Activated CD4-positive, alpha-beta T cell treated with anti-CD3 and anti-CD28 coated beads for 36 hours (primary cell): ENCODE results near the gene DEPDC5. TPM values are rescaled to one million over a fixed set of nuclear protein-coding genes. Genes with fewer than 3 reads are reported as not detected.
"Not testable (repeated sequence)": the region's sequence is repeated elsewhere in the genome, so short reads cannot be mapped to it uniquely, and the experiment has no call there.

Source experiments
- ATAC-seq: fragments of 200-7000 bp; cut with Tn5 transposase; one replicate; pipeline ENCODE4 v1.10.0; 2021; ENCODE audit warnings: mild to moderate bottlenecking, moderate library complexity
- CTCF ChIA-PET: fragments of 350-600 bp; sonication (Branson Sonifier 250); formaldehyde crosslinking; loops from one replicate; lab custom pipeline; 2021; ENCODE audit warnings: antibody characterized with exemption; lab: Charles Lee
- POLR2A ChIA-PET: fragments of 350-600 bp; sonication (Branson Sonifier 250); formaldehyde crosslinking; loops from one replicate; lab custom pipeline; 2021; ENCODE audit warnings: antibody characterized with exemption, inconsistent platforms; lab: Charles Lee
- DNase-seq: peaks from one replicate; pipeline ENCODE4 v3.0.0-alpha.2; 2020
- H3K27ac Mint-ChIP-seq: one replicate; pipeline ENCODE4 v1.8.0; 2021; ENCODE audit warnings: mixed read lengths
- H3K27me3 Mint-ChIP-seq: one replicate; pipeline ENCODE4 v1.8.0; 2021; ENCODE audit warnings: mixed read lengths
- H3K36me3 Mint-ChIP-seq: one replicate; pipeline ENCODE4 v1.8.0; 2021; ENCODE audit warnings: low read depth, mixed read lengths
- H3K4me1 Mint-ChIP-seq: one replicate; pipeline ENCODE4 v1.8.0; 2021; ENCODE audit warnings: mixed read lengths
- H3K4me3 Mint-ChIP-seq: one replicate; pipeline ENCODE4 v1.8.0; 2021; ENCODE audit warnings: mild to moderate bottlenecking, moderate library complexity, mixed read lengths
- H3K9me3 Mint-ChIP-seq: one replicate; pipeline ENCODE4 v1.8.0; 2021; ENCODE audit warnings: low read depth, mixed read lengths
- intact Hi-C, 2 experiments: fragments of 100-400 bp; cut with DNase I in 1 of 2; cut with micrococcal nuclease in 1 of 2; formaldehyde crosslinking; loops; one replicate each; pipeline versions ENCODE4 v1.14.2 to v1.15.1; 2022 to 2024; cut with DNase I, micrococcal nuclease
- total RNA-seq, 2 experiments: library from RNA; stranded (reverse); gene quantifications; one replicate each; pipeline ENCODE4 v1.2.3, GENCODE V29; 2021

Gene DEPDC5
- total RNA-seq, 2 experiments from 2014 or later: 35.3 to 47.1 TPM

DNA sequence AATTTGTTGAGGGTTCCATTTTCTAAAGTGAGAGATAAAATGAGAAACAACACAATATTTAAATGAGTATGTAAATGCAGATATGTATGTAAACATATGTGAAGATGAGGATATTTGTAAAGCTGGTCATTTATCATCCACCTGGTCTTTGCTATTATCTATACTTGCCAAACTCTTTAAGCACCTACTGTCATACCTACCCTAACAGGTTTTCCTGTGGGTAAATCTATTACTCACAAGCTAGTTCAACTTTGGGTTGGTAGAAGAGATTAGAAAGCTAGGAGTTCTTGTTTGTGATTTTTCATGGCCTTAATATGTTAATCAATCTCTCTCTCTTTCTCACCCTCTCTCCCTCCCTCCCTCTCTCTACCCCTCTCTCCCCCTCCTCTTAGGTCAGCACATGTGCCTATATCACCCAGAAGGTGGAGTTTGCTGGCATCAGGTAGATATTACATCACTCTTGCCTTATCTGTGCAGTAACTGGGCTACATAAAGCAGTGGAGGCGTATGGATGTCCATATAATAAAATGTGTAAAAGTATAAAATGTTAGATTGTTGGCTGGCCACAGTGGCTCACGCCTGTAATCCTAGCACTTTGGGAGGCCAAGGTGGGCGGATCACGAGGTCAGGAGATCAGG lies 14.7 kb downstream of the DEPDC5 start:
- H3K36me3 Mint-ChIP-seq: peaks cover 46% of the 10 kb centered on the region
- H3K9me3 Mint-ChIP-seq: no peaks in the 10 kb centered on the region
- ATAC-seq (peak; percentile 77), DNase-seq (no peak)
- POLR2A ChIA-PET: no interaction called here
- H3K27me3 Mint-ChIP-seq: no peaks in the 10 kb centered on the region
- peaks cover 15% of the 10 kb centered on the region for H3K4me1 Mint-ChIP-seq
- CTCF ChIA-PET: no interaction called here
- no peak overlapping the region for H3K27ac Mint-ChIP-seq
- H3K4me3 Mint-ChIP-seq: no peak overlapping the region
- intact Hi-C loops: no loop called here

DNA sequence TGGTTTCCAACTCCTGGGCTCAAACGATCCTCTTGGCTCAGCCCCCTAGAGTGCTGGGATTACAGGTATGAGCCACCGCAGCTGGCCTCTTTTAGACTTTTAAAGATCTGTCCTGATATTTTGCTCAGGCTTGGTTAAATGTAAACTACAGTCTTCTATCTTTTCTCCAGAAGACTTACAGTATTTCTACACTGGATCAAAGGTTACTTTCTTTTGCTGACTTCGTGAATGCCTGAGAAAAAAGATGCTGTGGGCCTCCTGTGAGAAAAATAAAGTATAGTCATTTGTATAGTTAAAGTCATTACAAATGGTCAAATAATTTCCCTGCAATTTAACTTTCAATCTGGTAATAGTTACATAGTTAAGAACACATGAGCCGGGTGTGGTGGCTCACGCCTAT lies 19.6 kb downstream of the DEPDC5 start:
- Mint-ChIP-seq H3K36me3 (peaks cover 29% of the 10 kb centered on the region), H3K9me3 (no peaks in the 10 kb centered on the region), H3K4me3 (no peak overlapping the region), H3K27ac (no peak overlapping the region), H3K4me1 (peaks cover 12% of the 10 kb centered on the region), H3K27me3 (no peaks in the 10 kb centered on the region)
- ChIA-PET CTCF (no interaction called here), POLR2A (no interaction called here)
- ATAC-seq (no peak), DNase-seq (no peak)
- intact Hi-C loops: no loop called here

DNA sequence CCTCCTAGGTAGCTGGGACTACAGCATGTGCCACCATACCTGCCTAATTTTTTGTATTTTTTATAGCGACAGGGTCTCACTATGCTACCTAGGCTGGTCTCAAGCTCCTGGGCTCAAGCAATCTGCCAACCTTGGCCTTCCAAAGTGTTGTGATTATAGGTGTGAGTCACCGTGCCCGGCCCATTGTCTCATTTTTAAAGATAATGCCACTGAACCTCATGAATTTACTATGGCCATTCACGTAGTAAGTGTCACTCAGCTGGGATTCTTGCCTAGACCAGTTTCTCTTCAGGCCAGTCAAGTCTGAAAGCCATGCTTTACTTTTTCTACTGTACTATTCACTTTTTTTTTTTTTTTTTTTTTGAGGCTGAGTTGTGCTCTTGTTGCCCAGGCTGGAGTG lies 22.4 kb downstream of the DEPDC5 start:
- DNase-seq (no peak), ATAC-seq (no peak)
- no peaks in the 10 kb centered on the region for H3K27me3 Mint-ChIP-seq
- CTCF ChIA-PET: interaction anchor here (0.5 to 0.7 kb wide), 2 partner anchors 18 to 108 kb away, joined by 3 read pairs; no protein-coding TSS in a partner anchor
- H3K27ac Mint-ChIP-seq: no peak overlapping the region
- no peaks in the 10 kb centered on the region for H3K9me3 Mint-ChIP-seq
- intact Hi-C loops: no loop called here
- no peak overlapping the region for H3K4me3 Mint-ChIP-seq
- peaks cover 33% of the 10 kb centered on the region for H3K36me3 Mint-ChIP-seq
- no peaks in the 10 kb centered on the region for H3K4me1 Mint-ChIP-seq
- POLR2A ChIA-PET: interaction anchor here (0.6 kb wide), 1 partner anchor 46 kb away, joined by 3 read pairs; no protein-coding TSS in a partner anchor

DNA sequence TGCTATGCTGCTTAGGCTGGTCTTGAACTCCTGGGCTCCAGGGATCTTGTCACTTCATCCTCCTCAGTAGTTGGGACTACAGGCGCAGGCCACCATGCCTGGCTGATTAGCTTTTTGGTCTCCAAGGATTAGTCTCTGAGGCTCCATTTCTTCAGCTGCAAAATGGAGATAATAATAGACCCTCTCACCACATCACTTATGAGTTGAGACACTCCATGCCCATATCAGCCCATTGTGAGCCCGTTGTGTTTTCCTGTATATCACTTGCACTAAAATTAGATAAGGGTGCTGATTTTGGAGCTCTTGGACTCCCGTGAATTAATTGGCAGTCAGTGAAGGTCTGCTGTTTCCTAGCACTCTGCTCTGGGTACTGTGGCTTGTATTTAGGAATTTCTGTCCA lies 36.0 kb downstream of the DEPDC5 start:
- ATAC-seq (no peak), DNase-seq (no peak)
- no peaks in the 10 kb centered on the region for H3K27me3 Mint-ChIP-seq
- intact Hi-C loops: no loop called here
- ChIA-PET CTCF (no interaction called here), POLR2A (no interaction called here)
- no peak overlapping the region for H3K4me3 Mint-ChIP-seq
- H3K36me3 Mint-ChIP-seq: peaks cover 15% of the 10 kb centered on the region
- H3K4me1 Mint-ChIP-seq: peaks cover 5% of the 10 kb centered on the region
- H3K27ac Mint-ChIP-seq: no peak overlapping the region
- no peaks in the 10 kb centered on the region for H3K9me3 Mint-ChIP-seq

DNA sequence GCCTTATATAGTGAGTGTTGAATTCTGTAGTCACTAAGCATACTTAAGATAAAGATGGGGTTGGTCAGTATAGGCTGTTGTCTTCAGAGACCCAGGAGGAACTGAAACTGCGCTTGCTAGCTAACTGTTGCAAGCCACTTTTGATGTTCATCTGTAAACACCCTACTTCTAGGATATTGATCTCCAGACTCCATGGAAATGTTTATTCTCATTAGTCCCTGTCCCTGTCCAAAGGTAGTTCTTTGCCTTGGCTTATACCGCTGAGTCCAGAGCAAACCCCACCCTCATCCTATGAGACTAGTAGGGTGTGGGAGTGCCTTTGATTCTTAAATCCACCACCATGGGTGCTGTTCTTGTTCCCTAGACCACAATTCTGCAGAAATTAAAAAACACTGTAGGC lies 36.4 kb downstream of the DEPDC5 start:
- no peak for DNase-seq
- no peaks in the 10 kb centered on the region for H3K27me3 Mint-ChIP-seq
- H3K4me3 Mint-ChIP-seq: no peak overlapping the region
- H3K4me1 Mint-ChIP-seq: peaks cover 5% of the 10 kb centered on the region
- CTCF ChIA-PET: no interaction called here
- H3K36me3 Mint-ChIP-seq: peaks cover 11% of the 10 kb centered on the region
- no peaks in the 10 kb centered on the region for H3K9me3 Mint-ChIP-seq
- intact Hi-C loops: no loop called here
- H3K27ac Mint-ChIP-seq: no peak overlapping the region
- no peak for ATAC-seq
- POLR2A ChIA-PET: no interaction called here

DNA sequence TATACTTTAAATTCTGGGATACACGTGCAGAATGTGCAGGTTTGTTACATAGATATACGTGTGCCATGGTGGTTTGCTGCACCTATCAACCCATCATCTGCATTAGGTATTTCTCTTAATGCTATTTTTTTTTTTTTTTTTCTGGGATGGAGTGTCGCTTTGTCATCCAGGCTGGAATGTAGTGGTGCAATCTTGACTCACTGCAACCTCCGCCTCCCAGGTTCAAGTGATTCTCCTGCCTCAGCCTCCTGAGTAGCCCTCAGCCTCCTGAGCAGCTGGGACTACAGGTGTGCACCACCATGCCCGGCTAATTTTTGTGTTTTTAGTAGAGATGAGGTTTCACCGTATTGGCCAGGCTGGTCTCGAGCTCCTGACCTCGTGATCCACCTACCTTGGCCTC lies 45.5 kb downstream of the DEPDC5 start:
- H3K27me3 Mint-ChIP-seq, intact Hi-C loops, H3K4me1 Mint-ChIP-seq, POLR2A ChIA-PET, DNase-seq, H3K4me3 Mint-ChIP-seq, CTCF ChIA-PET, ATAC-seq, H3K9me3 Mint-ChIP-seq, H3K27ac Mint-ChIP-seq: not testable (repeated sequence)
- peaks cover 43% of the 10 kb centered on the region for H3K36me3 Mint-ChIP-seq

DNA sequence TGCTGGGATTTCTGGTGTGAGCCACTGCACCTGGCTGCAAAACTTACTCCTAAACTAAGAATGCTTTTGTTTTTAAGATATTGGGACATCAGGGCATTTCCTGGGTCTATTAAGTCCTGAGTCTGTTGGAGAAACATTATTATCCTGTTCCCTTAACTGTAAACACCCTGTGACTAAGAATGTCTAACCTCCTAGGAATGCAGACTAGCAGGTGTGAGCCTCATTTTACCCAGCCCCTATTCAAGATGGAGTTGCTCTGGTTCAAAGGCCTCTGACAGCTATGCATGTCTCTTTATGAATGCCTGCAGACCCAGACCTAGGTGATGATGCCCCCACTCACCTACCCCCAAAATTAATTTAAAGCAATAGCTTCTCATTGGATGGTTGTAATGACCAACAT lies 46.2 kb downstream of the DEPDC5 start:
- Mint-ChIP-seq H3K36me3 (peaks cover 48% of the 10 kb centered on the region), H3K4me1 (no peaks in the 10 kb centered on the region), H3K4me3 (no peak overlapping the region), H3K27ac (no peak overlapping the region), H3K27me3 (no peaks in the 10 kb centered on the region), H3K9me3 (no peaks in the 10 kb centered on the region)
- intact Hi-C loops: no loop called here
- ChIA-PET POLR2A (no interaction called here), CTCF (no interaction called here)
- ATAC-seq (no peak), DNase-seq (no peak)

DNA sequence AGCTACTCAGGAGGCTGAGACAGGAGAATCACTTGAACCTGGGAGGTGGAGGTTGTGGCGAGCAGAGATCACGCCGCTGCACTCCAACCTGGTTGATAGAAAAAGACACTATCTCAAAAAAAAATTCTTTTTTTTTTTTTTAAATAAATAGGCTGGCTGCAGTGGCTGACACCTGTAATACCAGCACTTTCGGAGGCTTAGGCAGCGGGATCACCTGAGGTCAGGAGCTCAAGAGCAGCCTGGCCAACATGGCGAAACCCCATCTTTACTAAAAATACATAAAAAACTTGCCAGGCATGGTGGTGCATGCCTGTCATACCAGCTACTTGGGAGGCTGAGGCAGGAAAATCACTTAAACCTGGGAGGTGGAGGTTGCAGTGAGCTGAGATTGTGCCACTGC lies 47.0 kb downstream of the DEPDC5 start:
- ATAC-seq, DNase-seq, H3K27me3 Mint-ChIP-seq, H3K4me3 Mint-ChIP-seq, CTCF ChIA-PET, H3K4me1 Mint-ChIP-seq, H3K27ac Mint-ChIP-seq, intact Hi-C loops, H3K9me3 Mint-ChIP-seq: not testable (repeated sequence)
- peaks cover 50% of the 10 kb centered on the region for H3K36me3 Mint-ChIP-seq
- POLR2A ChIA-PET: interaction anchor here (0.6 kb wide), 1 partner anchor 150 kb away, joined by 4 read pairs; no protein-coding TSS in a partner anchor

DNA sequence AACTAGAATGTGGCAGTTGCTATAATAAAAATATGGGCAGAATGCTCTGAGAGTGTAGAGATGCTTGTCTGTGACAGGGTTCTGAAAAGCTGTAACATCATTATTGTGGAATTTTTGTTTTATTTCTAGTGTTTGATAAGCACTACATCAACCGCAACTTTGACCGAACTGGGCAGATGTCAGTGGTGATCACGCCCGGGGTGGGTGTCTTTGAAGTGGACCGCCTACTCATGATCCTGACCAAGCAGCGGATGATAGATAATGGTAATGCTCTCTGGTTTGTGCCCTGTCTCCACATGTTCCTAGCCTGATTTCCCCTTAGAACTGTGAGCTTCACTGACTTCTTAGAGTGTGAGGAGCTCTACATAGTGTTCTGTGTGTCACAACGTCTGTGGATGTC lies 48.8 kb downstream of the DEPDC5 start:
- ChIA-PET POLR2A (no interaction called here), CTCF (no interaction called here)
- Mint-ChIP-seq H3K27me3 (no peaks in the 10 kb centered on the region), H3K27ac (no peak overlapping the region), H3K36me3 (peaks cover 48% of the 10 kb centered on the region), H3K4me1 (no peaks in the 10 kb centered on the region), H3K9me3 (no peaks in the 10 kb centered on the region), H3K4me3 (no peak overlapping the region)
- ATAC-seq (no peak), DNase-seq (no peak)
- intact Hi-C loops: no loop called here

DNA sequence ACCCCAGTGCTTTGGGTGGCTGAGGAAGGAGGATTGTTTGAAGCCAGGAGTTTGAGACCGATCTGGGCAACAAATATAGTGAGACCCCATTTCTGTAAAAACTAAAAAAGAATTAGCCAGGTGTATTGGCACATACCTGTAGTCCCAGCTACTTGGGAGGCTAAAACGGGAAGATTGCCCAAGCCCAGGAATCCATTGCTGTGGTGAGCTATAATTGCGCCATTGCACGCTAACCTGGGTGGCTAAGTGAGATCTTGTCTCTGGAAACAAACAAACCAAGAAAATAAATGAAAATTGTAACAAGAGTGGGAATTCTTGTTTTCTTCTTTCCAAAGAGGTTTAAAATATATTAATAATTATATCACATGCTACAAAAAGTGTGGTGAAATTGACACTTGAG lies 52.9 kb downstream of the DEPDC5 start:
- no peak overlapping the region for H3K27ac Mint-ChIP-seq
- intact Hi-C loops: no loop called here
- H3K4me1 Mint-ChIP-seq: no peaks in the 10 kb centered on the region
- ChIA-PET CTCF (no interaction called here), POLR2A (no interaction called here)
- no peaks in the 10 kb centered on the region for H3K27me3 Mint-ChIP-seq
- no peak overlapping the region for H3K4me3 Mint-ChIP-seq
- ATAC-seq (no peak), DNase-seq (no peak)
- H3K36me3 Mint-ChIP-seq: peaks cover 53% of the 10 kb centered on the region
- H3K9me3 Mint-ChIP-seq: no peaks in the 10 kb centered on the region

DNA sequence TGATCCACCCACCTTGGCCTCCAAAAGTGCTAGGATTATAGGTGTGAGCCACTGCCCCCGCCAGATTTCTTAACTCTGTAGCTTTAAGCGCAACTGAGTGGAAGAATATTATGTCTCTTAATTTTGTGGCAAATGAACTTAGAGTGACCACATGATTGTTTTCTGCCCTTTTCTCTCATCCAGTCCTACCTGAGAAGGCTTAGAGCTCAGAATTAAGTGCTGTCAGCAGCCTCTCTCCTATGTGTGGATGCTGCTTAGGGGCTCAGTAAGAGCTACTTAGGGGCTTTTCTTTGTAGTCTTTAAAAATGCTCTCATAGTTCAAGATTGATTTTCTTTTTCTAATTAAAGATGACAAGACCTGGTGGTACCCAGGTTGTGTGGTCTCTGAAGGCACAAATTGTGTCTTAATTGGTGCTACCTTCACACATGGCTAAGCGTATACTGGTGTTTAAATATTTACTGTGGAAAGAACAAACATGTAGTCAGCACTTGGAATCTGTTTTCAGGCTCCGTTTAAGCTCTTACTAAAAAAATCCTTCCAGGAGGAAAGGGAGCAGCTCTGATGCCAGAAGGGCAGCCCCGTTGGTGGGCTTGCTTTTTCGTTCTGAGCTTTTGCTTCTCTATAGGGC lies 59.3 kb downstream of the DEPDC5 start:
- no peak overlapping the region for H3K27ac Mint-ChIP-seq
- POLR2A ChIA-PET: interaction anchor here (0.6 kb wide), 1 partner anchor 137 kb away, joined by 3 read pairs; no protein-coding TSS in a partner anchor
- no peaks in the 10 kb centered on the region for H3K27me3 Mint-ChIP-seq
- peaks cover 3% of the 10 kb centered on the region for H3K4me1 Mint-ChIP-seq
- DNase-seq (no peak), ATAC-seq (no peak)
- no peak overlapping the region for H3K4me3 Mint-ChIP-seq
- intact Hi-C loops: no loop called here
- H3K9me3 Mint-ChIP-seq: no peaks in the 10 kb centered on the region
- peaks cover 49% of the 10 kb centered on the region for H3K36me3 Mint-ChIP-seq
- CTCF ChIA-PET: interaction anchor here (0.6 to 0.7 kb wide), 2 partner anchors 9 to 115 kb away, joined by 3 to 4 read pairs; no protein-coding TSS in a partner anchor

DNA sequence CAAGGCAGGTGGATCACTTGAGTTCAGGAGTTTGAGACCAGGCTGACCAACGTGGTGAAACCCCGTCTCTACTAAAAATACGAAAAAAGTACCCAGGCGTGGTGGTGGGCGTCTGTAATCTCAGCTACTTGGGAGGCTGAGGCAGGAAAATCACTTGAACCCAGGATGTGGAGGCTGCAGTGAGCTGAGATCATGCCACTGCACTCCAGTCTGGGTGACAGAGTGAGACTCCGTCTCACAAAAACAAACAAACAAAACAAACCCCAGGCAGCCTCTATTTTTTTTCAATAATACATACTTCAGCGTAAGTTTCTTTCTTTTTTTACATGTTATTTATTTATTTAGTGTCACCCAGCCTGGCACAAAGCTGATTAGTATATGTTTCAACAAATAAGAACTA lies 60.1 kb downstream of the DEPDC5 start:
- intact Hi-C loops, DNase-seq, ATAC-seq, POLR2A ChIA-PET, H3K27ac Mint-ChIP-seq, H3K27me3 Mint-ChIP-seq, H3K4me3 Mint-ChIP-seq, CTCF ChIA-PET, H3K9me3 Mint-ChIP-seq: not testable (repeated sequence)
- peaks cover 11% of the 10 kb centered on the region for H3K4me1 Mint-ChIP-seq
- peaks cover 58% of the 10 kb centered on the region for H3K36me3 Mint-ChIP-seq
